CD4-positive, alpha-beta T cell (primary cell): ENCODE data around the gene ANKRD65. TPM values are rescaled to one million over a fixed set of nuclear protein-coding genes. Genes with fewer than 3 reads are reported as not detected.
A peak's percentile ranks its signal among the peaks of the same experiment; 100 is the strongest.
"Not testable (repeated sequence)": the region's sequence is repeated elsewhere in the genome, so short reads cannot be mapped to it uniquely, and the experiment has no call there.

Experiments used
- ATAC-seq: fragments of 200-7000 bp; cut with Tn5 transposase; one replicate; pipeline ENCODE4 v1.10.0; 2022; ENCODE audit warnings: mild to moderate bottlenecking; ENCODE audit not compliant: poor library complexity
- CTCF ChIA-PET: fragments of 350-600 bp; sonication (Branson Sonifier 250); formaldehyde crosslinking; loops from one replicate; lab custom pipeline; 2021; ENCODE audit warnings: antibody characterized with exemption, inconsistent platforms; lab: Charles Lee
- POLR2A ChIA-PET: fragments of 350-600 bp; sonication (Branson Sonifier 250); formaldehyde crosslinking; loops from one replicate; lab custom pipeline; 2021; ENCODE audit warnings: antibody characterized with exemption, inconsistent platforms; lab: Charles Lee
- DNase-seq, 14 experiments: peaks; one replicate each; pipeline ENCODE4 v3.0.0-alpha.2; 2013 to 2020; ENCODE audit warnings: mixed read lengths in 2 of 14
- H3K27ac ChIP-seq, 2 donors: one replicate each; pipeline versions ENCODE4 v1.5.1 to v1.7.0; 2013; ENCODE audit warnings: low read length in 2 of 2, low read depth in 1 of 2, mild to moderate bottlenecking in 1 of 2
- H3K27me3 ChIP-seq, 2 experiments: 1 replicate in 1 of 2; 2 replicates in 1 of 2; pipeline versions ENCODE4 v1.6.1 to v1.7.0; 2013; ENCODE audit warnings: low read length in 2 of 2, control low read depth in 1 of 2, mild to moderate bottlenecking in 1 of 2, moderate library complexity in 1 of 2; ENCODE audit not compliant: insufficient read depth in 2 of 2, control insufficient read depth in 1 of 2
- H3K36me3 ChIP-seq: one replicate; pipeline ENCODE4 v1.6.1; 2013; ENCODE audit warnings: low read length, control low read depth; ENCODE audit not compliant: insufficient read depth
- H3K4me1 ChIP-seq: one replicate; pipeline ENCODE4 v1.6.1; 2013; ENCODE audit warnings: low read length, control low read depth; ENCODE audit not compliant: insufficient read depth
- H3K4me3 ChIP-seq: one replicate; pipeline ENCODE4 v1.5.1; 2013; ENCODE audit warnings: mild to moderate bottlenecking, low read length, moderate library complexity
- H3K9me3 ChIP-seq, 2 experiments: 1 replicate in 1 of 2; 2 replicates in 1 of 2; pipeline versions ENCODE4 v1.6.1 to v1.7.0; 2013; ENCODE audit warnings: low read length in 2 of 2, mild to moderate bottlenecking in 2 of 2, control low read depth in 1 of 2, moderate library complexity in 1 of 2; ENCODE audit not compliant: control insufficient read depth in 1 of 2, insufficient read depth in 1 of 2
- H3K27ac Mint-ChIP-seq: one replicate; pipeline ENCODE4 v1.8.0; 2020; ENCODE audit warnings: mixed read lengths
- H3K27me3 Mint-ChIP-seq: one replicate; pipeline ENCODE4 v1.8.0; 2021; ENCODE audit warnings: mixed read lengths
- H3K36me3 Mint-ChIP-seq: one replicate; pipeline ENCODE4 v1.8.0; 2021; ENCODE audit warnings: low read depth, mixed read lengths
- H3K4me1 Mint-ChIP-seq: one replicate; pipeline ENCODE4 v1.8.0; 2021; ENCODE audit warnings: low read depth, mixed read lengths
- H3K4me3 Mint-ChIP-seq: one replicate; pipeline ENCODE4 v1.8.0; 2020; ENCODE audit warnings: mild to moderate bottlenecking, mixed read lengths
- H3K9me3 Mint-ChIP-seq: one replicate; pipeline ENCODE4 v1.8.0; 2020; ENCODE audit warnings: mixed read lengths
- CTCF ChIP-seq: fragments of 200-600 bp; IDR thresholded peaks from one replicate; pipeline ENCODE4 v1.8.0; 2022; ENCODE audit warnings: antibody characterized with exemption, mild to moderate bottlenecking
- intact Hi-C, 2 experiments: fragments of 100-400 bp; cut with DNase I in 1 of 2; cut with micrococcal nuclease in 1 of 2; formaldehyde crosslinking; loops; one replicate each; pipeline versions ENCODE4 v1.15.1 to v1.9.0; 2023 to 2025; cut with DNase I, micrococcal nuclease
- total RNA-seq, 174 experiments: library from RNA in 2 of 174; stranded (reverse) in 2 of 174; gene quantifications; one replicate each; pipeline ENCODE4 v1.2.3 and lab custom pipeline; 2021 to 2026

Gene ANKRD65
- total RNA-seq, 2 experiments from 2014 or later: not detected

- H3K9me3 Mint-ChIP-seq: no peaks in the 10 kb centered on the region
- no peak overlapping the region for H3K4me3 Mint-ChIP-seq
- DNase-seq (peak in 1 of 14 experiments; percentile 39), ATAC-seq (peak; percentile 44)
- no peaks in the 10 kb centered on the region for H3K4me1 Mint-ChIP-seq
- H3K27me3 ChIP-seq: peaks cover 13 to 19% of the 10 kb centered on the region in 2 experiments
- POLR2A ChIA-PET: no interaction called here
- TF ChIP-seq CTCF: no peak
- peaks cover 33% of the 10 kb centered on the region for H3K27me3 Mint-ChIP-seq
- no peak overlapping the region for H3K4me3 ChIP-seq
- intact Hi-C loops: no loop called here
- H3K36me3 Mint-ChIP-seq: no peaks in the 10 kb centered on the region
- CTCF ChIA-PET: no interaction called here
- no peak overlapping the region for H3K27ac Mint-ChIP-seq
- H3K9me3 ChIP-seq: peaks cover 0 to 8% of the 10 kb centered on the region in 2 experiments
- H3K36me3 ChIP-seq: no peaks in the 10 kb centered on the region
- H3K4me1 ChIP-seq: peaks cover 4% of the 10 kb centered on the region
- no peak overlapping the region for H3K27ac ChIP-seq
Measured at GRCh38 chr1:1419813-1420653, 1.0 kb downstream of the ANKRD65 start.

- Histone ChIP-seq H3K9me3 (peaks cover 0 to 8% of the 10 kb centered on the region in 2 experiments), H3K4me3 (no peak overlapping the region), H3K4me1 (peaks cover 4% of the 10 kb centered on the region), H3K27ac (no peak overlapping the region), H3K27me3 (peaks cover 13 to 16% of the 10 kb centered on the region in 2 experiments), H3K36me3 (no peaks in the 10 kb centered on the region)
- Mint-ChIP-seq H3K4me1 (no peaks in the 10 kb centered on the region), H3K27me3 (peaks cover 27% of the 10 kb centered on the region), H3K36me3 (no peaks in the 10 kb centered on the region), H3K4me3 (no peak overlapping the region), H3K9me3 (no peaks in the 10 kb centered on the region), H3K27ac (no peak overlapping the region)
- no peak for TF ChIP-seq CTCF
- POLR2A ChIA-PET: no interaction called here
- no peak for ATAC-seq
- CTCF ChIA-PET: no interaction called here
- intact Hi-C loops: no loop called here
- DNase-seq: no peak
Measured at GRCh38 chr1:1419363-1419812, 1.7 kb downstream of the ANKRD65 start.

- Mint-ChIP-seq H3K27ac (no peak overlapping the region), H3K9me3 (no peaks in the 10 kb centered on the region), H3K4me1 (no peaks in the 10 kb centered on the region), H3K27me3 (peaks cover 27% of the 10 kb centered on the region), H3K36me3 (no peaks in the 10 kb centered on the region), H3K4me3 (peak overlapping the region; percentile 2)
- peaks cover 0 to 8% of the 10 kb centered on the region in 2 experiments for H3K9me3 ChIP-seq
- POLR2A ChIA-PET: no interaction called here
- CTCF ChIA-PET: no interaction called here
- ATAC-seq (no peak), DNase-seq (peak in 1 of 14 experiments; percentile 21)
- no peaks in the 10 kb centered on the region for H3K36me3 ChIP-seq
- peaks cover 4% of the 10 kb centered on the region for H3K4me1 ChIP-seq
- intact Hi-C loops: no loop called here
- H3K4me3 ChIP-seq: no peak overlapping the region
- no peak overlapping the region for H3K27ac ChIP-seq
- TF ChIP-seq CTCF: no peak
- H3K27me3 ChIP-seq: peaks cover 13 to 16% of the 10 kb centered on the region in 2 experiments
Measured at GRCh38 chr1:1418464-1419362, 2.4 kb downstream of the ANKRD65 start.

- CTCF ChIA-PET, POLR2A ChIA-PET, H3K27ac Mint-ChIP-seq, H3K9me3 Mint-ChIP-seq, H3K36me3 Mint-ChIP-seq, ATAC-seq, H3K4me1 ChIP-seq, H3K27ac ChIP-seq, H3K9me3 ChIP-seq, intact Hi-C loops, H3K36me3 ChIP-seq, H3K4me3 ChIP-seq, DNase-seq, H3K4me1 Mint-ChIP-seq: not testable (repeated sequence)
- Mint-ChIP-seq H3K4me3 (peak overlapping the region; percentile 2), H3K27me3 (peaks cover 23% of the 10 kb centered on the region)
- H3K27me3 ChIP-seq: peaks cover 13 to 16% of the 10 kb centered on the region in 2 experiments
Measured at GRCh38 chr1:1417825-1418463, 3.1 kb downstream of the ANKRD65 start.
